Calu3 (cell line): ENCODE measurements around the gene TTLL13. TPM values are rescaled to one million over a fixed set of nuclear protein-coding genes. Genes with fewer than 3 reads are reported as not detected.

Source experiments
- BruUV-seq: library from RNA; stranded (reverse); fragments of 400-500 nt; replicated peaks from 2 replicates; lab custom pipeline; 2021; lab: Mats Ljungman, UMichigan
- CTCF ChIA-PET: fragments of 300-600 bp; sonication (Branson Sonifier 250); formaldehyde crosslinking; loops from one replicate; lab custom pipeline; 2022; ENCODE audit warnings: antibody characterized with exemption; lab: Charles Lee
- DNase-seq: peaks from one replicate; pipeline ENCODE4 v3.0.0; 2022
- H3K27ac Mint-ChIP-seq: one replicate; pipeline ENCODE4 v1.8.0; 2022; ENCODE audit warnings: mixed read lengths; ENCODE audit not compliant: unreplicated experiment
- H3K27me3 Mint-ChIP-seq: one replicate; pipeline ENCODE4 v1.8.0; 2022; ENCODE audit warnings: mixed read lengths; ENCODE audit not compliant: unreplicated experiment
- H3K36me3 Mint-ChIP-seq: one replicate; pipeline ENCODE4 v1.8.0; 2022; ENCODE audit warnings: mild to moderate bottlenecking, moderate library complexity, mixed read lengths; ENCODE audit not compliant: insufficient read depth, unreplicated experiment
- H3K4me1 Mint-ChIP-seq: one replicate; pipeline ENCODE4 v1.8.0; 2022; ENCODE audit warnings: mild to moderate bottlenecking, low read depth, mixed read lengths; ENCODE audit not compliant: unreplicated experiment
- H3K4me3 Mint-ChIP-seq: one replicate; pipeline ENCODE4 v1.8.0; 2022; ENCODE audit warnings: mild to moderate bottlenecking, low read depth, moderate library complexity, mixed read lengths; ENCODE audit not compliant: unreplicated experiment
- H3K9me3 Mint-ChIP-seq: one replicate; pipeline ENCODE4 v1.8.0; 2022; ENCODE audit warnings: low read depth, mixed read lengths; ENCODE audit not compliant: unreplicated experiment
- intact Hi-C: fragments of 100-400 bp; cut with micrococcal nuclease; formaldehyde crosslinking; loops from one replicate; pipeline ENCODE4 v1.10.0; 2022; ENCODE audit not compliant: unreplicated experiment
- total RNA-seq: library from RNA; stranded (reverse); gene quantifications from 2 replicates; pipeline ENCODE4 v1.2.3, GENCODE V29; 2022
- TF ChIP-seq, protein P1 (sequence below): fragments of 200-600 bp; IDR thresholded peaks from one replicate; pipeline ENCODE4 v1.8.0; 2022; ENCODE audit warnings: antibody characterized with exemption; ENCODE audit not compliant: unreplicated experiment

The TTLL13 gene
- total RNA-seq, 1 experiment from 2014 or later, result 0.71 TPM

DNA sequence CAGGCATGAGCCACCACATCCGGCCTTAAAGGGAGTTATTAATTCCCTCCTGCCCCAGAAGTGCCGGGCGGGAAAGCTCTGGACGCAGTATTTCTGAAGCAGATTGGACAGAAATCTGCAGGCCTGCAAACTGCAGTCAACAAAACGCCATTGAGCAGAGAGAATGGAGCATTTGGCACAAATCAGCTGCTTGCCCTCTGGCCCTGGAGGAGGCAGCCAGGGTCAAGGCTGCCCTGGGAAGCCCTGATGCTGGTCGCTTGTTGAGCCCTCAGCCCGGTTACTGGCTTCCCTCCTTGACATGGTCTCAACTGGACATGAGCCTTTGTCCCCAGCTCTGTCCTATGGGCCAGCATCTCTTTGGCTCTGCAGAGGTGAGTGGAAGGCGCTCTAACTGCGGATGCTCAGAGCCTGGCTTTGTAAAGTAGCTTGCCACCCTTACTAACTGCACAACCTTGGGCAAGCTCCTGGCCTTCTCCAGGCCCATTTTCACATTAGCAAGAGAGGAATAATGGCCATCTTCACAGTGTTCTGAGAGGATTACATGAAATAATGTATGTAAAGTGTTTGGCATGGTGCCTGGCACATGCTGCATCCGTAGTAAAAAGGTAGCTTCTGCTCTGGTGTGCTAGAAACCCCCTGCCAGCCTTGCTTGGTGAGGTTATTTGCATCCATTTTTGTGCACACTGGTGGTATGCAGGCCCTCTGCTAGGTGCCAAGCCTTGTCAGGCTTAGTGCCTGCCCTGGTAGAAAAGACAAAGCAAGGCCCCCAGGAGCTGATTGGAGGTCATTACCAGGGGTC lies 44.1 kb upstream of the TTLL13 start:
- Mint-ChIP-seq H3K27me3 (no peaks in the 10 kb centered on the region), H3K9me3 (no peaks in the 10 kb centered on the region), H3K36me3 (peaks cover 61% of the 10 kb centered on the region), H3K27ac (no peak overlapping the region), H3K4me1 (peaks cover 22% of the 10 kb centered on the region), H3K4me3 (no peak overlapping the region)
- CTCF ChIA-PET, result no interaction called here
- intact Hi-C loops, result no loop called here
- TF ChIP-seq, protein P1, sequence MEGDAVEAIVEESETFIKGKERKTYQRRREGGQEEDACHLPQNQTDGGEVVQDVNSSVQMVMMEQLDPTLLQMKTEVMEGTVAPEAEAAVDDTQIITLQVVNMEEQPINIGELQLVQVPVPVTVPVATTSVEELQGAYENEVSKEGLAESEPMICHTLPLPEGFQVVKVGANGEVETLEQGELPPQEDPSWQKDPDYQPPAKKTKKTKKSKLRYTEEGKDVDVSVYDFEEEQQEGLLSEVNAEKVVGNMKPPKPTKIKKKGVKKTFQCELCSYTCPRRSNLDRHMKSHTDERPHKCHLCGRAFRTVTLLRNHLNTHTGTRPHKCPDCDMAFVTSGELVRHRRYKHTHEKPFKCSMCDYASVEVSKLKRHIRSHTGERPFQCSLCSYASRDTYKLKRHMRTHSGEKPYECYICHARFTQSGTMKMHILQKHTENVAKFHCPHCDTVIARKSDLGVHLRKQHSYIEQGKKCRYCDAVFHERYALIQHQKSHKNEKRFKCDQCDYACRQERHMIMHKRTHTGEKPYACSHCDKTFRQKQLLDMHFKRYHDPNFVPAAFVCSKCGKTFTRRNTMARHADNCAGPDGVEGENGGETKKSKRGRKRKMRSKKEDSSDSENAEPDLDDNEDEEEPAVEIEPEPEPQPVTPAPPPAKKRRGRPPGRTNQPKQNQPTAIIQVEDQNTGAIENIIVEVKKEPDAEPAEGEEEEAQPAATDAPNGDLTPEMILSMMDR, result no peak
- TSS peak; percentile 1 for BruUV-seq
- DNase-seq, result no peak

GRCh38 chr15:90205886-90206285 lies 43.5 kb upstream of the TTLL13 start:
- CTCF ChIA-PET, result interaction anchor here (0.6 kb wide), 1 partner anchor 605 kb away, joined by 4 read pairs; no protein-coding TSS in a partner anchor
- TF ChIP-seq, protein P1, result no peak
- H3K9me3 Mint-ChIP-seq, result no peaks in the 10 kb centered on the region
- H3K4me1 Mint-ChIP-seq, result peaks cover 29% of the 10 kb centered on the region
- no peaks in the 10 kb centered on the region for H3K27me3 Mint-ChIP-seq
- no peak overlapping the region for H3K27ac Mint-ChIP-seq
- BruUV-seq, result no TSS peak
- intact Hi-C loops, result no loop called here
- DNase-seq, result no peak
- H3K4me3 Mint-ChIP-seq, result no peak overlapping the region
- H3K36me3 Mint-ChIP-seq, result peaks cover 63% of the 10 kb centered on the region

GRCh38 chr15:90207252-90207651 lies 42.1 kb upstream of the TTLL13 start:
- CTCF ChIA-PET, result interaction anchor here (0.6 to 1.1 kb wide), 2 partner anchors 21 to 43 kb away, joined by 3 read pairs; no protein-coding TSS in a partner anchor
- intact Hi-C loops, result no loop called here
- Mint-ChIP-seq H3K4me1 (peaks cover 41% of the 10 kb centered on the region), H3K27me3 (no peaks in the 10 kb centered on the region), H3K27ac (no peak overlapping the region), H3K4me3 (no peak overlapping the region), H3K36me3 (peaks cover 64% of the 10 kb centered on the region), H3K9me3 (no peaks in the 10 kb centered on the region)
- TF ChIP-seq, protein P1, result no peak
- no TSS peak for BruUV-seq
- DNase-seq, result no peak

GRCh38 chr15:90208356-90208755 lies 41.0 kb upstream of the TTLL13 start:
- intact Hi-C loops, result no loop called here
- peaks cover 62% of the 10 kb centered on the region for H3K36me3 Mint-ChIP-seq
- H3K27ac Mint-ChIP-seq, result no peak overlapping the region
- no peak for DNase-seq
- no peaks in the 10 kb centered on the region for H3K9me3 Mint-ChIP-seq
- H3K27me3 Mint-ChIP-seq, result no peaks in the 10 kb centered on the region
- CTCF ChIA-PET, result interaction anchor here (0.7 to 0.8 kb wide), 2 partner anchors 13 to 49 kb away, joined by 3 read pairs; no protein-coding TSS in a partner anchor
- no TSS peak for BruUV-seq
- peaks cover 46% of the 10 kb centered on the region for H3K4me1 Mint-ChIP-seq
- H3K4me3 Mint-ChIP-seq, result no peak overlapping the region
- TF ChIP-seq, protein P1, result no peak
